H1 (cell line): ENCODE measurements around the gene ZNF823. TPM values are rescaled to one million over a fixed set of nuclear protein-coding genes. Genes with fewer than 3 reads are reported as not detected.
"Not testable (repeated sequence)": the region's sequence is repeated elsewhere in the genome, so short reads cannot be mapped to it uniquely, and the experiment has no call there.

ENCODE experiments used
- CTCF ChIA-PET: fragments of 300-600 bp; sonication (Branson Sonifier 250); formaldehyde crosslinking; loops from one replicate; lab custom pipeline; 2021; ENCODE audit not compliant: partially characterized antibody; lab: Charles Lee
- POLR2A ChIA-PET: fragments of 300-600 bp; sonication (Branson Sonifier 250); formaldehyde crosslinking; loops from one replicate; lab custom pipeline; 2021; ENCODE audit warnings: inconsistent platforms; ENCODE audit not compliant: partially characterized antibody; lab: Charles Lee
- DNase-seq, 2 experiments: peaks; one replicate each; pipeline versions ENCODE4 v3.0.0 to v3.0.0-alpha.2; 2010 to 2022; ENCODE audit warnings: low spot score in 2 of 2, low read depth in 1 of 2, mixed read lengths in 1 of 2
- FAIRE-seq: peaks from 2 replicates; lab custom pipeline; 2011; peaks lifted over from hg19 to GRCh38; lab: Jason Lieb, UNC
- H2AFZ ChIP-seq: 2 replicates; pipeline ENCODE4 v1.8.1; 2012; ENCODE audit warnings: low read length, inconsistent platforms
- H2AK5ac ChIP-seq: 2 replicates; pipeline ENCODE4 v1.6.1; 2013; ENCODE audit warnings: low read depth, low read length
- H2BK120ac ChIP-seq: replicated peaks from 2 replicates; pipeline ENCODE3; 2013; ENCODE audit warnings: low read depth, low read length, inconsistent platforms
- H2BK12ac ChIP-seq: 2 replicates; pipeline ENCODE4 v1.6.1; 2013; ENCODE audit warnings: low read depth, low read length
- H2BK15ac ChIP-seq: 2 replicates; pipeline ENCODE4 v1.6.1; 2013; ENCODE audit warnings: low read length
- H2BK20ac ChIP-seq: 2 replicates; pipeline ENCODE4 v1.6.1; 2013; ENCODE audit warnings: low read length
- H2BK5ac ChIP-seq: 2 replicates; pipeline ENCODE4 v1.6.1; 2013; ENCODE audit warnings: low read depth, low read length
- H3K14ac ChIP-seq: 2 replicates; pipeline ENCODE4 v1.6.1; 2013; ENCODE audit warnings: inconsistent platforms; ENCODE audit not compliant: insufficient read length
- H3K18ac ChIP-seq: 2 replicates; pipeline ENCODE4 v1.6.1; 2013; ENCODE audit warnings: low read length; ENCODE audit errors: extremely low read depth
- H3K23ac ChIP-seq: 2 replicates; pipeline ENCODE4 v1.6.1; 2013; ENCODE audit warnings: inconsistent platforms; ENCODE audit not compliant: insufficient read length
- H3K23me2 ChIP-seq: 2 replicates; pipeline ENCODE4 v1.6.1; 2013; ENCODE audit warnings: low read depth, low read length
- H3K27ac ChIP-seq: 2 replicates; pipeline ENCODE4 v1.6.1; 2011; ENCODE audit warnings: low read depth, low read length, inconsistent platforms
- H3K27me3 ChIP-seq, 4 experiments: replicated peaks in 1 of 4; 1 replicate in 1 of 4; 2 replicates in 3 of 4; pipeline versions ENCODE4 v1.6.1 to v1.8.1; 2011 to 2013; ENCODE audit warnings: low read length in 3 of 4, mild to moderate bottlenecking in 3 of 4, inconsistent platforms in 2 of 4, mixed read lengths in 2 of 4, moderate library complexity in 1 of 4; ENCODE audit not compliant: control insufficient read depth in 3 of 4, insufficient read depth in 3 of 4; ENCODE audit errors: extremely low read depth in 1 of 4
- H3K36me3 ChIP-seq, 4 experiments: 2 replicates each; pipeline versions ENCODE4 v1.6.1 to v1.8.1; 2011 to 2013; ENCODE audit warnings: mild to moderate bottlenecking in 4 of 4, low read length in 3 of 4, moderate library complexity in 2 of 4, control low read depth in 1 of 4, inconsistent platforms in 1 of 4; ENCODE audit not compliant: insufficient read depth in 4 of 4, control insufficient read depth in 2 of 4
- H3K4ac ChIP-seq: replicated peaks from 2 replicates; pipeline ENCODE3; 2013; ENCODE audit warnings: low read length, low read depth, mixed read lengths, inconsistent platforms; ENCODE audit not compliant: insufficient read length
- H3K4me1 ChIP-seq, 4 experiments: replicated peaks in 1 of 4; 1 replicate in 1 of 4; 2 replicates in 3 of 4; pipeline versions ENCODE4 v1.6.1 to v1.8.1; 2011 to 2013; ENCODE audit warnings: low read length in 3 of 4, inconsistent platforms in 2 of 4, mixed read lengths in 1 of 4; ENCODE audit not compliant: insufficient read depth in 4 of 4, control insufficient read depth in 3 of 4
- H3K4me2 ChIP-seq, 2 experiments: 2 replicates each; pipeline versions ENCODE4 v1.6.1 to v1.8.1; 2011 to 2013; ENCODE audit warnings: low read depth in 2 of 2, low read length in 2 of 2, control low read depth in 1 of 2, inconsistent platforms in 1 of 2, mild to moderate bottlenecking in 1 of 2; ENCODE audit not compliant: insufficient read depth in 1 of 2
- H3K4me3 ChIP-seq, 4 experiments: fragments of 200-600, 300-600 bp in 1 of 4; sonication (generic), shearing (Covaris generic), sonication (Bioruptor Twin) in 1 of 4; 2 replicates each; pipeline versions ENCODE4 v1.5.1 to v1.8.1; 2011 to 2016; ENCODE audit warnings: low read length in 4 of 4, low read depth in 3 of 4, control low read depth in 2 of 4, inconsistent platforms in 2 of 4, mild to moderate bottlenecking in 2 of 4, mixed read lengths in 1 of 4, moderate library complexity in 1 of 4; ENCODE audit not compliant: insufficient read depth in 2 of 4; ENCODE audit errors: extremely low read depth in 1 of 4
- H3K56ac ChIP-seq: replicated peaks from 2 replicates; pipeline ENCODE3; 2013; ENCODE audit warnings: low read depth, mild to moderate bottlenecking, mixed read lengths, low read length, inconsistent platforms; ENCODE audit not compliant: insufficient read length
- H3K79me1 ChIP-seq: 2 replicates; pipeline ENCODE4 v1.6.1; 2013; ENCODE audit warnings: low read depth, low read length, control low read depth
- H3K79me2 ChIP-seq, 2 experiments: 2 replicates each; pipeline versions ENCODE4 v1.6.1 to v1.8.1; 2012 to 2013; ENCODE audit warnings: low read length in 2 of 2, mild to moderate bottlenecking in 2 of 2, inconsistent platforms in 1 of 2; ENCODE audit not compliant: insufficient read depth in 2 of 2, control insufficient read depth in 1 of 2
- H3K9ac ChIP-seq, 4 experiments: replicated peaks in 1 of 4; 1 replicate in 1 of 4; 2 replicates in 3 of 4; pipeline versions ENCODE4 v1.6.1 to v1.8.1; 2011 to 2013; ENCODE audit warnings: low read depth in 3 of 4, low read length in 3 of 4, control low read depth in 2 of 4, mild to moderate bottlenecking in 2 of 4, moderate library complexity in 2 of 4, inconsistent platforms in 1 of 4; ENCODE audit errors: extremely low read depth in 1 of 4
- H3K9me3 ChIP-seq, 2 experiments: 2 replicates each; pipeline versions ENCODE4 v1.6.1 to v1.8.1; 2012 to 2013; ENCODE audit warnings: mild to moderate bottlenecking in 2 of 2, moderate library complexity in 2 of 2, control low read depth in 1 of 2, inconsistent platforms in 1 of 2, low read depth in 1 of 2, low read length in 1 of 2, mixed read lengths in 1 of 2; ENCODE audit not compliant: insufficient read depth in 2 of 2
- H4K20me1 ChIP-seq, 2 experiments: replicated peaks in 1 of 2; 2 replicates each; pipeline versions ENCODE3 to v1.8.1; 2011 to 2013; ENCODE audit warnings: inconsistent platforms in 2 of 2, low read length in 2 of 2, mild to moderate bottlenecking in 1 of 2; ENCODE audit not compliant: insufficient read depth in 2 of 2, control insufficient read depth in 1 of 2
- H4K5ac ChIP-seq: 2 replicates; pipeline ENCODE4 v1.6.1; 2013; ENCODE audit warnings: low read length, low read depth, mixed read lengths, inconsistent platforms; ENCODE audit not compliant: insufficient read length
- H4K8ac ChIP-seq: 2 replicates; pipeline ENCODE4 v1.8.0; 2013; ENCODE audit warnings: mild to moderate bottlenecking, moderate library complexity, low read length, inconsistent platforms; ENCODE audit not compliant: insufficient read depth; ENCODE audit errors: extremely low read depth
- H4K91ac ChIP-seq: replicated peaks from 2 replicates; pipeline ENCODE3; 2013; ENCODE audit warnings: low read length, mixed read lengths, inconsistent platforms; ENCODE audit not compliant: insufficient read length
- EP300 ChIP-seq, 2 experiments: IDR thresholded peaks; 1 replicate in 1 of 2; 2 replicates in 1 of 2; pipeline ENCODE4 v1.6.1; 2011 to 2012; ENCODE audit warnings: low read depth in 2 of 2, low read length in 2 of 2, mild to moderate bottlenecking in 2 of 2, borderline replicate concordance in 1 of 2, inconsistent platforms in 1 of 2, moderate library complexity in 1 of 2
- MAX ChIP-seq: IDR thresholded peaks from 2 replicates; pipeline ENCODE4 v1.6.1; 2012; ENCODE audit warnings: inconsistent platforms
- RXRA ChIP-seq: IDR thresholded peaks from 2 replicates; pipeline ENCODE4 v1.6.1; 2011; ENCODE audit warnings: low read depth, mild to moderate bottlenecking, low read length, moderate library complexity; ENCODE audit not compliant: insufficient read depth
- WGBS, 2 experiments: shearing (Covaris generic) in 1 of 2; methylation state at CpG; one replicate each; pipeline versions ENCODE4 v1.1.6 to v1.1.7; 2013 to 2015; ENCODE audit warnings: low lambda C conversion rate in 2 of 2, mixed read lengths in 2 of 2, inconsistent platforms in 1 of 2, low coverage in 1 of 2, missing lambda C conversion rate in 1 of 2; ENCODE audit not compliant: insufficient replicate concordance in 2 of 2, insufficient coverage in 1 of 2, insufficient read length in 1 of 2; ENCODE audit errors: extremely low coverage in 1 of 2, missing lambda C conversion rate in 1 of 2; 5-methylcytosine and 5-hydroxymethylcytosine counted together
- polyA plus RNA-seq, 7 experiments: library from polyadenylated mRNA; depleted of rRNA in 3 of 7; stranded (reverse) in 5 of 7; unstranded in 2 of 7; fragments of >200 nt in 5 of 7; fragments of 200-250 nt in 2 of 7; gene quantifications; 1 replicate in 5 of 7; 2 replicates in 1 of 7; 4 replicates in 1 of 7; pipeline versions ENCODE4 v1.2.1 to v1.2.3, GENCODE V29; 2011 to 2013; ENCODE audit warnings: missing spikeins in 2 of 7, mixed read lengths in 2 of 7
- total RNA-seq: library from RNA; stranded (reverse); fragmentation: NEBNext Ultra II Directional; extraction: Animal tissue kit (Norgen Biotek cat#: 25700); gene quantifications from 2 replicates; pipeline ENCODE4 v1.2.1, GENCODE V29; 2021

ZNF823 gene
- total and polyA plus RNA-seq, 2 of the 8 experiments (the other 6 are each of a cell fraction or from before 2014, with no cell fraction given) = 0.73 to 2.4 TPM

- TF ChIP-seq EP300 (IDR thresholded peaks at IDR 0.05; ENCODE audit: borderline replicate concordance in 1 of 2, low read depth in 2 of 2, low read length in 2 of 2) = no peak
- TF ChIP-seq RXRA = no peak
- no peak for TF ChIP-seq MAX
Observed at GRCh38 chr19:11678504-11678903, 60.2 kb downstream of the ZNF823 start (continued).

- H3K4me3 ChIP-seq, H2BK20ac ChIP-seq, H3K27ac ChIP-seq, H4K20me1 ChIP-seq, POLR2A ChIA-PET, H3K27me3 ChIP-seq, H2AFZ ChIP-seq, H3K4me1 ChIP-seq, H4K5ac ChIP-seq, H2AK5ac ChIP-seq, FAIRE-seq, H2BK5ac ChIP-seq, H3K23ac ChIP-seq, H3K4ac ChIP-seq, H3K9ac ChIP-seq, H2BK15ac ChIP-seq, H3K18ac ChIP-seq, H3K23me2 ChIP-seq, H3K56ac ChIP-seq, H3K79me1 ChIP-seq, H2BK12ac ChIP-seq, DNase-seq, H4K8ac ChIP-seq, H4K91ac ChIP-seq, H2BK120ac ChIP-seq, H3K4me2 ChIP-seq, H3K79me2 ChIP-seq, H3K14ac ChIP-seq: not testable (repeated sequence)
- WGBS, 2 experiments = 96% methylated on average over 18 of the region's 47 CpGs; no CpG with 5 or more reads in 1 of the 2 experiments
- Histone ChIP-seq H3K36me3 (peaks cover 0 to 19% (median 0%) of the 10 kb centered on the region in 4 experiments; a peak in 1 of 8 replicates), H3K9me3 (peaks cover 25 to 41% of the 10 kb centered on the region in 2 experiments)
- CTCF ChIA-PET = interaction anchor here (0.5 to 1.8 kb wide), 2 partner anchors 96 to 109 kb away, joined by 3 to 6 read pairs; no protein-coding TSS in a partner anchor
Observed at GRCh38 chr19:11676661-11677600, 61.8 kb downstream of the ZNF823 start.
